GM21360 (cell line): ENCODE measurements around the gene SLC22A23.
"Not testable (repeated sequence)": the region's sequence is repeated elsewhere in the genome, so short reads cannot be mapped to it uniquely, and the experiment has no call there.

ENCODE experiments used
- ATAC-seq: cut with Tn5 transposase; IDR thresholded peaks from one replicate; pipeline ENCODE4 v1.9.1; 2021; ENCODE audit warnings: mild to moderate bottlenecking, moderate library complexity; ENCODE audit not compliant: unreplicated experiment

Gene SLC22A23

DNA sequence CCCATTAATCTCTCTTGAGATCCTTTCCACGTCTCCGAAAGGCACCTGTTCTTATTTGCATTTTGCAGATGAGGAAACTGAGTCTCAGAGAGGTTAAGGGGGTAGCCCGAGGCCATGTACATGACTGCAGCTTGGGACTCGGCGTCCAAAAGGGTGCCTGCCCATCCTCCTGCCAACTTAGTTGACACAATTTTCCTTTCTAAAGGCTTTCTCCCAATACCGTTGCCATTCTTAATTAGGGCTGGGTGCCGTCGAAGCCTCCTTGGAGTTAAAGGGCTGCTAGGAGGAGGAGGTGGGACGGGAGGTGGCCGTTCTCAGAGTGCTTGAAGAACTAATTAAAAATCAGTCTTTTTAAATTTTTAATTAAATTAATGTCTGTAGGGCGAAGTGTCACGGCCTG lies 198.6 kb downstream of the SLC22A23 start:
- ATAC-seq, result no peak

DNA sequence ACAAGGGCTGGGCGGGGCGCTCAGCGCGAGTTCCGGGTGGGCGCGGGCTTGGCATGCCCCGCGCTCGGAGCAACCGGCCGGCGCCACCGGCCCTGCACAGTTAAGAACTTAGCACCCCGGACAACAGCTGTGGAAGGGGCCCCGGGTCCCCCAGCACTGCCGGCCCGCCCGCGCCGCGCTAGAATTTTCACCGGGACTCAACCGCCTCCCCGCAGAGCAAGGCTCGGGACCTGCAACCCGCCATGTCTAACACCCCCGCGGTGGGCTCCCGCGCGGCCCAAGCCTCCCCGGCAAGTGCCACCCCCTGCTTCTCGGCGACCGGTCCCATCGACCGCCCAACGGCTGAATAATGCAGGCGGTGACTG lies 203.3 kb downstream of the SLC22A23 start:
- ATAC-seq, result no peak

DNA sequence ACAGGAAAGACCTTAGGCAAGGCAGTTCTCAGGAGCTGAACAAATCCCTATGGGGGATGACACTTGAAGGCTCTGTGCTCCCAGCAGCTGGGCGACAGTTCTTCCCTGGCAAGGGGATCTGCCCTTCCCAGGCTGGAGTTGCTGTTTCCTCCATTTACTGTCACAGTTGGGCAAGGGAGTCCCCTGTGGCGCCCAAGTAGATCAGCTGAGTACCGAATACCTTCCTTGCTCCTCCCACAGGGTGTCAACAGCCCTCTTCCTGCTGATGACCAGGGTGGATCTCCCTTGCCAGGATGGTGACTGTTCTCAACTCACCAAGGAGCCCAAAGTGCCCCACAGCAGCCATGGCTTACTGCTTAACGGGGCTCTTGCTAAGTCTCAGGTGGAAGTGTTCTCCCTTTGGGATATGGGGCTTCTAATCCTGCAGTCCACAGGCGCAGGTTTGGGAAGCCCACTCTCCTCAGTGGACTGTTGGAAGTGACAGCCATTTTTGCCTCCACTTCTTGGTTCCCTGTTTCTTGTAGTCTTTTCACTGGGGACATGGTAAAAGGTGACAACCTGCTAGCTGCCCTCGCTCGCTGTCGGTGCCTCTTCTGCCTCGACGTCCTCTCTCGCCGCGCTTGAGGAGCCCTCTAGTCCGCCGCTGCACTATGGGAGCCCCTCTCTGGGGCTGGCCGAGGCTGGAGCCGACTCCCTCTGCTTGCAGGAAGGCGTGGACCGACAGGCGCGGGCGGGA lies 203.8 kb downstream of the SLC22A23 start:
- ATAC-seq, result no peak

DNA sequence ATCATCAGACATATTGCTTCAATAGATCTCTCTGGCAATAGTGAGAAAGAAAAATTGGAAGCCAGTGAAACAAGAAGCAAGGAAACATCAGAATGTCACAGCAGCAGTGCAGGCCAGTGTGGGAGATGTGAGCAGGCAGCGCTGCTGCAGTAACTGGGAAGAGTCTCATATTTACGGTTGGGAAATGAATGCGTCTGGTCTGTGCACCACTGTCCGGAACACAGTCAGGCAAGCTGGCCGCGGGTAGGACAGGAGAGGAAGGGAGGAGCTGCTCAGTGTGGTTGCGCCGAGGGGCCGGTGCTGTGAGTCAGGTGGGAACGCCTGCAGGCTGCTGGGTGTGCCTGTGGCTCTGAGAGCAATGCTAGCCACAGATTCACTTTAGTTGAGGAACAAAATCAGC lies 204.5 kb downstream of the SLC22A23 start:
- ATAC-seq, result no peak

DNA sequence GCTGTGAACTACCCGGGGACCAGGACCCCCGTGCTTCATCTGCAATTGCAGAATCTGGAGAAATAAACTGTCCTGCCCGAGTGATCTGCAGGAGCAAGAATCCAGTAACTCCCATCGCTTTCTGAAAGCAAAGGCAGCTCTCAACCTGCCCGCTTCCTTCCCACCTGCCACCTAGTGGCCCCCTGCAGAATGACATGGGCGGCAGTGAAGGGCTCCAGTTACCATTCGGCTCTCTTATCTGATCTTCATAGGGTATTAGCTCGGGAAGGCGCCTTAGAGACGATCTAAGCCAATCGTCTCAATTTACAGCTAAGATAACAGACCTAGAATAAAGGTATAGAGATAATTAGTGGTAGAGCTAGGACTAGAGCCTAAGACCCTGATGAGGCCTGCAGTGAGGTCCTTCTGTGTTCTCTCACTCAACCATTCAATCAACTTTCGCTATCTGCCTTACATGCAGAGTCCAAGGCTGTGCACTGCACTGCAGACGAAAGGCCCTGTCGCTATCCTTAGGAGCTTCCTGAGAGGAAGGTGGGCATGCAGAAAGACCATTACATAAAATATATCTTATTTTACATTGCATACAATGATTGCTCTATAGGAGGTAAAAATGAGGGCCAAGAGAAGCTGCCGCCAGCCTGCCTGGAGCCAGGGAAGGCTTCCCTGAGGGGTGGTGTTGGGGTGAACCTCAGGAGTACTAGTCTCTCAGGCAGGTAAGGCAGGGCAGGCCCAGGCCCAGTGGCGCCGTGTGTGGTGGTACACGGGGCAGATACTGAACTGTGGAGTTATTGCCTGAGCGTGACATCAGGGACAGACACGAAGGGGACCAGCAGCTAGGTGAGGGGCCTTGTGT lies 205.2 kb downstream of the SLC22A23 start:
- peak; percentile 62 for ATAC-seq

DNA sequence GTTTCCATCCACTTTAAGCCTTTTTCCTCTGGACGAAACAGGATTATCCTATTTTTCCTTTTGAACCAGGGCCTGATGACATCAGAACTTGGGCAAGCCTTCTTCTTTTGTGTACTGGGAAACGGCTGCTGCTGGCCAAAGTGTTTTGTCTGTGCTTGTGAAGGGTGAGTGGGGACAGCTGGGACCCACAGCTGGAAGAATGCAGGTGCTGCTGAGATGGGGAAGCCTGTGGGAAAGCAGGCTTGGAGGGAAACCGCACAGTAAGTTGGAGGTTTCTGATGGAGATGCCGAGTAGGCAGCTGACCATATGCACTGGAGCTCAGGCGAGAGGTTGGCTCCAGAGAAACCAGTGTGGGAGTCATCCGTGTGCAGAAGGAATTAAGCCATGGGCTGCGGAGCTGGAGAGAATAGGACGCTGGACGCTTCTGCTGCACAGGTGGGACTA lies 206.6 kb downstream of the SLC22A23 start:
- ATAC-seq, result no peak

DNA sequence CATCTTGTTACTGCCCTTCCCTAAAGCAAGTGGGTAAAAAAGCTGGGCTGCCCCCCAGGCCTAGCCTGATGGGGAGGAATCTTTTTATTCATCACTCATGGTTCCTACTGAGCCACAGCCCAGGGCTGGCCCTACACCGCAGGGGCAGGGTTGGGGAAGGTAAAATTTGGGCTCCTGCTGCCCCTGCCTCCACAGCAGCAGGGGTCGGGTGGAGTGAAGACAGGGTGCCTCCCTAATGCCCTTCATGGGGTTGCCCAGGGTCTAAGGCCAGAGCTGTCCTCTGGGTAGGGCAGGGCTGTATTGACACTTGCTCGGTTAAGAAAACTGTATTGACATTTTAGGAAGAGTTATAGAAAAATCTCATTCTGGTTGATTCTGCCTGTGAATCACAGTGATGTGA lies 207.0 kb downstream of the SLC22A23 start:
- no peak for ATAC-seq

DNA sequence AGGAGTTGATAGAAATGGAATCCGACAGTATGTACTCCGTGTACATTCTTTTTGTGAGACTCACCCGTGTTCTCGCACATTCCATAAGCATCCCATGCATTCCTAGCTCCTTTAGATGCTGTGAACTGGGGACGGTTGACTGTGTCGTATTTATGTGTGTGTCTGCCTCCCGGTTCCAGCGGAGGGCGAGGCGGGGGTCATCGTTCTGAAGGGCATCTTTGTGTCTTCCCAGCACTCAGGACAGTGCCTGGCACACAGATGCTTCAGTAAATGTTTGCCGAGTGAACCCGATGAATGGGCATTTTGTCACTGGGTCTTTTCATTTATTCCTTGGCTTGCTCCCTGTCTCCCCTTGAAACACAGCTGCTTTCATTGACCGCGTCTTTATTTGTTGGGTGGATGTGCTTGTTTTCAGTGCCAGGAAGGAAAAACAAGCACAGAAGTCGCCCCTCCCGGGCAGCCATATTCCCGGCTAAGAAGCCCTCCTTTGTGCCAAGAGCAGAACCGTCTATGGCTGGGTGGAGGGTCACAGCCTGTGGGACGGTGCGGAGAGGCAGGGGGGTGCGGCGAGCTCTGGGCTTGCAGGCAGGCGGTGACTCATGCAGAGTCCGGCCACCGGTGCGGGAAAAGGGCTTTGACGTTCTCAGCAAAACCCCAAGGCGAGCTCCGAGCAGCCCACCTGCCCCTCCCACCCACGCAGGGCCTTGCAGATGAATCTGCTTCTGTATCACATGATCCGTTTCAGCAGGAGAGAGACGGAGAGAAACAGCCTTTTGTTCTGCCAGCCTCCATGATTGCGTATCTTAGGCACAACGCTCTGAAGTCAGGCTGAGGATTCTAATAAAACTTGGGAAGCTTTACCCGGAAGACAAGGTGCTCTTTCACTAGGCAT lies 209.3 kb downstream of the SLC22A23 start:
- ATAC-seq, result no peak

DNA sequence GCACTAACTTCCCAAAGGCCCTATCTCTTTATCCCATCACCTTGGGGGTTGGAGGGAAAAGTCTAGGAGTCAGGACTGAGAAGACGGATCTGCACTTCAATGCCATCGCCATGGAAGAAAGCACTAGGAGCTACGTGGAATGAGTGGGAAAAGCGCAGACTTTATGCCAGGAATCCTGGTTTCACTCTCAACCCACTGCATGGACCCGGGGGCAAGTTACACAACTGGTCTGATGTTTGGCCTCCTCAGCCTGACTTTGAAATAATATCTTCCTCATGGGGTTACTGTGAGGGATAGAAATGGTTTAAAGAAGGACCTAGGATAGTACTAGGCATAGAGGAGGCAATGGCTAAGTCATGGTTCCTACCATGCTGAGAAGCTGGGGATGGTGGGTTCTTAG lies 211.6 kb downstream of the SLC22A23 start:
- ATAC-seq, result no peak

DNA sequence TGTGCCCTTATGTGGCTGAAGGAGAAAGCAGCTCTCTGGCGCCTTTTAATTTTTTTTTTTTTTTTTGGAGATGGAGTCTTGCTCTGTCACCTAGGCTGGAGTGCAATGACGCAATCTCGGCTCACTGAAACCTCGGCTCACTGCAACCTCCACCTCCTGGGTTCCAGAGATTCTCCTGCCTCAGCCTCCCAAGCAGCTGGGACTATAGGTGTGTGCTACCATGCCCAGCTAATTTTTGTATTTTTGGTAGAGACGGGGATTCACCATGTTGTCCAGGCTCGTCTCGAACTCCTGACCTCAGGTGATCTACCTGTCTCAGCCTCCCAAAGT lies 212.1 kb downstream of the SLC22A23 start:
- not testable (repeated sequence) for ATAC-seq

DNA sequence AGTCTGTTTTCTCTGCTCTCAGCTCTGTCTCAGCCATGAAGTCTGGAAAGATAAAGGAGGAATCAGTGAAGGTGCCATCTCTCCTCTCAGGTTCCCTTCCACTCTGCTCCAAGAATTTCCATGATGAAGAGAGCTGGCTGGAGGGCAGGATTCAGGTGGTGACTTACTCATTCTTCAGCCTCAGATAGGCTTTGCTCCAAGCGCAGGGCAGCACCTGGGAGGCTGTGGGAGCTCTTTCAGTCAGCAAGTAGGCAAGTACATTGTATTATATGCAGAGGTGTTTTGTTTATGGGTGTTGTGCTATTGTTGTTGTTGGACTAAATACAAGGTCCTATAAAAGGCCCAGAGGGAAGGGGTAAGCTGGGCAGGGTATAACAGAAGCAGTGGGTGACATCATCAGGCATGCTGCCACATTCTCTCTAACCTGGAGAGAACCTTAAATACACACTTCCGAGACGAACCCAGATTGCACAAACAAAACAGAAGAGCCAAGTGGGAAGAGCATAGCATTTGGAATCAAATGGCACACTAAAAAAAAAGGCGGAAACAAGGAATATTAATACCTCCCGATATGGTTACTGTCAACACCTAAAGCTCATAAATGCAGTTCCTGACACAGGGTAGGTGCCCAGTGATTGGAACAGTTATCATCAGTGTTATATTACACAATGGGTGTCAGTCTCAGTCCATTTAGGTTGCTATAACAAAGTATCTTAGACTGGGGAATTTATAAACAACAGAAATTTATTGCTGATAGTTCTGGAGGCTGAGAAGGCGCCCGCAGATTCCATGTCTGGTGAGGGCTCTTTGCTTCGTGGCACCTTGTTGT lies 212.6 kb downstream of the SLC22A23 start:
- no peak for ATAC-seq

DNA sequence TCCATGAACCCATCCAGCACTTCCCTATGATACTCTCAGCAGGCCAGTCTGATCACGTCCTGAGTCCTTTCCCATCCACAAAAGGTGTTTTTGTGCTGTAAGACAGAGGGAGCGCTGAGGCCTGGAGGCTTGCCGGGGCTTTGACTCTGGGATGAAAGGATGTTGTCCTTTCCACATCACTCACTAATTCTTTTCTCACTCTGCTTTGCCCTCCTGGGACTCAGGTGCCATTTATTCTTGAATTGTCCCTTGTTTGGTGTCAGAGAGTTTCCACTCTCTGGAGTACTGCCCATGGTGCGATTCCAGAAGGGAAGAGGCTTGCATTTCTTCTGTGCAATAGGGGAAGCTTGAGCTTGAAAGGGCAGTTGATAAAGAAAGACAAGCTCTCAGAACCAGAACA lies 214.1 kb downstream of the SLC22A23 start:
- no peak for ATAC-seq

DNA sequence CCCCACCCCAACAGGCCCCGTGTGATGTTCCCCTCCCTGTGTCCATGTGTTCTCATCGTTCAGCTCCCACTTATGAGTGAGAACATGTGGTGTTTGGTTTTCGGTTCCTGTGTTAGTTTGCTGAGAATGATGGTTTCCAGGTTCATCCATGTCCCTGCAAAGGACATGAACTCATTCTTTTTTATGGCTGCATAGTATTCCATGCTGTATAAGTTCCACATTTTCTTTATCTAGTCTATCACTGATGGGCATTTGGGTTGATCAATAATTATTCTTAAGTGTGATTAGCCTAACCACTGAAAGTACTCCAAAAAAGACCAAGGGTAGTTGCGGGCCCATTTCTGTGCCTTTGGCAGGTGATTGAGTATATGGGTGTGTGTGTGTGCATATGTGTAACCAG lies 215.1 kb downstream of the SLC22A23 start:
- not testable (repeated sequence) for ATAC-seq

DNA sequence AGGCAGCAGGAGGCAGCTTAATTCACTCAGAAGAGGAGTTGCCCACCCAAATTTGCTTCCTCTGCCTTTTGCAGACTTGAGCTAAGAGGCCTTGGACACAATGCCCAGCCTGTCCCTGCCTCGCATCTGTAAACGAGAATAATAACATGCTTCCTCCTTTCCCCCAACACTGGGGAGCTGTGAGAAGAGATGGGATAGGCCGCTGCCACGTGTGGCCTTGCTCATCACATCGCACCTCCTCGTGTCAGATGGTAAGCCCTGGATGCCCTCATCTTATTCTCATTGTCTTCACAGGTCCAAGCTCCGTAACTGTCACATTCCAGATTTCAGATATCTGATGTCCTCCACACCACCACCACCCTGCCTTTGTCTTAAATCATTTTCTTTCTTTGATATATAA lies 216.3 kb downstream of the SLC22A23 start:
- no peak for ATAC-seq

DNA sequence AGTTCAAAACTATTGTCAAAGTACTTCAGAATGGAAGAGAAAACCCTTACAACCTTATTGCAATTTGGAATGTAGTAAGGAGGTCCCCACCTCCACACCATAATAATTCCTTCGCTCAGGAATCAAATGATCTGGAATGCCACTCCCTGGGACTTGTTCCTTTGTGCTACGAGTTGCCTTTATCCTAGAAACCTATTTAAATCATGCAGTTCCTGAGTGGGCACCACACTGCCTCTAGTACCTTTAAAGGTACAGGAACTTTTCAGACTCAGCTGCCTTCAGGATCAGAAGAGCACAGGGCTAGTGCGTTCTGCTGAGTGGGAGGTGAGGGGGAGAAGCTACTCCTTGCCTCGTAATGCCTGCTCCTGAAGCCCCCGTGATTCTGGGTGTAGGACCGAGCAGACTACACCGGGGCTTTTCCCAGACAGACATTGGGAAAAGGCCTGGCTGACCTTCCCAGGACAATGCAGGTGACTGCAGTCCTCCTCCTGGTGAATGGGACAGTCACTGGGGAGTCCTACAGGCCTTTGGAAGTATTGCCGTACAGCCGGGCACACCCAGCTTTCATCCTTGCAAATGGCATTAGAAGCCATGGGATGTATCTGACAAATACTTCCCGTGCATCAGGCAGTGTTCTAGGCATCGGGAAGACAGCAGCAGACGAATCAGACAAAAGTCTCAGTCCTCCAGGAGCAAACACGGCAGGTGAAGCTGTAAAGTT lies 217.6 kb downstream of the SLC22A23 start:
- ATAC-seq, result no peak

DNA sequence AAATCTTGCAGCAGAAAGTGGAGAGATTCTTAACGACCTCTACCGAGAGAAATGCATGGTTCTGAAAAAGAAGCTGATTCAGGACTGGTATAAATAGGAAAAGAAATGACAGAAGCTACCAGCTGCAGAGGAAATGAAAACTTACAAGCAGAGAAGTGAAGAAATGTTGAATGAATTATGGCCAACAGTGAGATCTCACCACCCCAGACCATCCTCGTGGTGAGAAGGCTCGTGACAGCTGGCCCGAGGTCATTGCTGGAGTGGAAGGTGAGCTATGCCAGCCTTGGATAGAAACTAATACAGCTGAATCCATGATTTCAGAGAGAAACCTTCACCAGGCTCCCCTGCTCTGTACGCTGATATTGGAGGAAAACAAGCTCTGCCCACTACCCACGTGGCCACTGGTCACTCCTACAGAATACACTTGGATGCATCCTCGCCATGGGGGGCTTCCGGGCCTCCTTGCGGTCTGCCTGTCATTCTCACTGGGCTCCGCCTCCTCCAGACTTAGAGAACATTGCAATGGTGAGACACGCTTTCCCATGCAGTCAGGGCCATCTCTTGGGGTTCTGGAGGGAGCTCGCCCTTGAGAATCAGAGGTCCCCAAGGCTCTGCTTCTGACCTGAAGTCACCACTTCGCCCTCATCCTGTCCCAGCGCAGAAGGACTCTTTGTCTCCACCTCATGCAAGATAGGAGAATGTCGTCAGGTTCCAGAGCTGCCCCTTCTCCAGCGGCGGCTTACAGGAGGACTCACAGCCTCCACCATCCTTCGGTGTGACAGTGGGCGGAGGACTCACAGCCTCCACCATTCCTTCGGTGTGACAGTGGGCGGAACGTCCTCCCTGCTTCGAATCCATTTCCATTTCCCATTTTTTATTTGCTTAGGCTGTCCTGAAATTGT lies 218.8 kb downstream of the SLC22A23 start:
- ATAC-seq, result no peak

DNA sequence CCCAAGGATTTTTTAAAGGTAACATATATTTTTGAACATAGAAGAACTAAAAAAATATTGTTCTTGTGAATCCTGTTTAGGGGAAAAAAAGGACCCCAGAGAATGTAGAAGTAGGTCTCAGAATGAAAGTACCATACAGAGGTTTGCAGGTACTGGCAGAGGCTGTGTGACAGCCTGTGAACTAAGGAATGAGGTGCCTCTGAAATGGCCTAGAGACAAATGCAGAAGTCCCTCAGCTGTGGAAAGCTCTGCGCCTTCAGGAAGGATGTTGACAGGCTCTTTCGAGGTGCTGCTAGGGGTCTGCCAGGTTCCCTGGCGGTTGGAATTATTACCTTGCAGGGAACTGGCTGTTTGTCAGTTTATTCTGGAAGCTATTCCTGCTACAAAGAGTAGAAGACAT lies 220.8 kb downstream of the SLC22A23 start:
- ATAC-seq, result no peak

DNA sequence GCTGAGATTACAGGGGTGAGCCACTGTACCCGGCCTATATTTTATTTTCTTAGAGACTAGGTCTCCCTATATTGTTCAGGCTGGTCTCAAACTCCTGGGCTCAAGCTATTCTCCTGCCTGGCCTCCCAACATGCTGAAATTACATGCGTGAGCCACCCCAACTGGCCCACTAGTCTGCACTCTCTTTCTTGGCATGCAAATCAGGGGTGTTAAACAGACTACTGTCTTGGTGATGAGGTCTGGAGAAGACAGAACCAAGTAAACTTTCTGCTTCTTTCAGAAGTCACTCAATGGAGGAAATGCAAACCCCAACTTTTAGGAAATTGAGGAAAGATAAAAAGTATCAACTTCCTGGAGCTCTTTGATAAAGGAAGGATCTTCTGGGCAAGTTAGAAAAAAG lies 221.4 kb downstream of the SLC22A23 start:
- no peak for ATAC-seq

DNA sequence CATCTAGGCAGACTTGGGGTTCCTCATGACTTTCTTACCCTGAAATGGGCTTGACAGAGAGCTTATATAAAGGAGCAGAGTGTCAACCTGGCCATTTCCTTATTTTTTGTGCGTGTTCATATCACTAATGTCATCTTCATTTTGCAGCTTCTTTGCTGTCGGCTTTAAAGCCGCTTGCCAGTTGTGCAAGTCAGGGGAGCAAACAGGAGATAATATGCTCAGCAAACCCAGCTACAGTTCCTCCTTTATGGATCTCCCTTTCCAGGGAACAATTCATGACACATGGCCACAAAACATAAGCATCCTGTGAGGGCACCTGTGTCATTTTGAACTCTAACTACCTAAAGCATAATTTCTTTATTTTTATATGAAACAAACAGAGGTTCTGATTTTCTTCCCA lies 222.9 kb downstream of the SLC22A23 start:
- ATAC-seq, result no peak
